HG03064 (cell line): Measurements from ENCODE around the gene FBXW5.

Experiments used
- ATAC-seq: cut with Tn5 transposase; IDR thresholded peaks from one replicate; pipeline ENCODE4 v1.9.1; 2021; ENCODE audit warnings: low read depth; ENCODE audit not compliant: unreplicated experiment

Gene FBXW5

GRCh38 chr9:136937186-136938001 lies 7.1 kb downstream of the FBXW5 start:
- no peak for ATAC-seq

- ATAC-seq: no peak
Measured at GRCh38 chr9:136936645-136937170, 7.8 kb downstream of the FBXW5 start.

GRCh38 chr9:136935651-136936050 lies 8.9 kb downstream of the FBXW5 start:
- no peak for ATAC-seq

- no peak for ATAC-seq
Measured at GRCh38 chr9:136934277-136934676, 10.3 kb downstream of the FBXW5 start.

- no peak for ATAC-seq
Measured at GRCh38 chr9:136931611-136932130, 12.9 kb downstream of the FBXW5 start.

GRCh38 chr9:136930014-136930413 lies 14.5 kb downstream of the FBXW5 start:
- ATAC-seq: no peak

GRCh38 chr9:136928591-136928990 lies 15.9 kb downstream of the FBXW5 start:
- no peak for ATAC-seq

GRCh38 chr9:136927343-136928271 lies 16.9 kb downstream of the FBXW5 start:
- no peak for ATAC-seq

- ATAC-seq: no peak
Measured at GRCh38 chr9:136926749-136927148, 17.8 kb downstream of the FBXW5 start.

GRCh38 chr9:136926154-136926704 lies 18.3 kb downstream of the FBXW5 start:
- ATAC-seq: no peak

- ATAC-seq: no peak
Measured at GRCh38 chr9:136925414-136926153, 19.0 kb downstream of the FBXW5 start.

- no peak for ATAC-seq
Measured at GRCh38 chr9:136923881-136924280, 20.7 kb downstream of the FBXW5 start.

- ATAC-seq: no peak
Measured at GRCh38 chr9:136922540-136922939, 22.0 kb downstream of the FBXW5 start.

GRCh38 chr9:136921718-136922117 lies 22.8 kb downstream of the FBXW5 start:
- no peak for ATAC-seq

GRCh38 chr9:136921307-136921706 lies 23.2 kb downstream of the FBXW5 start:
- no peak for ATAC-seq

GRCh38 chr9:136920734-136921231 lies 23.8 kb downstream of the FBXW5 start:
- no peak for ATAC-seq

- no peak for ATAC-seq
Measured at GRCh38 chr9:136920069-136920468, 24.5 kb downstream of the FBXW5 start.

GRCh38 chr9:136917902-136918301 lies 26.6 kb downstream of the FBXW5 start:
- no peak for ATAC-seq

GRCh38 chr9:136916330-136917184 lies 28.0 kb downstream of the FBXW5 start:
- no peak for ATAC-seq
